ENCODE results near the gene CLCN6.

CLCN6 gene

GRCh38 chr1:11770011-11770410, 36.0 kb upstream of the CLCN6 start:
- H3K4me3 ChIP-seq (ENCODE audit: low read length): no peak overlapping the region
- no peak overlapping the region for H3K4me2 ChIP-seq (ENCODE audit: low read depth, low read length)
- no peaks in the 10 kb centered on the region for H3K9me2 ChIP-seq (replicated peaks; ENCODE audit: insufficient read depth, low read length)
- no peaks in the 10 kb centered on the region for H3K9me3 ChIP-seq (replicated peaks; ENCODE audit: insufficient read depth, low read length)
- peaks cover 46% of the 10 kb centered on the region for H3K27me3 ChIP-seq (replicated peaks; ENCODE audit: insufficient read depth, low read length)
- no peak for DNase-seq
- H3F3A ChIP-seq (ENCODE audit: insufficient read depth, low read length): no peaks in the 10 kb centered on the region
- H3K36me3 ChIP-seq (replicated peaks; ENCODE audit: insufficient read depth, low read length): no peaks in the 10 kb centered on the region
- H4K20me1 ChIP-seq (ENCODE audit: insufficient read depth, low read length): no peaks in the 10 kb centered on the region
- no peaks in the 10 kb centered on the region for H3K4me1 ChIP-seq (ENCODE audit: low read length)
- H3K9ac ChIP-seq (ENCODE audit: low read length): no peak overlapping the region
- no peak overlapping the region for H2AFZ ChIP-seq (ENCODE audit: low read length)
- H3K79me2 ChIP-seq (ENCODE audit: low read length): no peaks in the 10 kb centered on the region
- TF ChIP-seq EZH2 (optimal IDR thresholded peaks at IDR 0.05; ENCODE audit: low read depth, low read length): no peak
- no peak for TF ChIP-seq EZH2phosphoT487 (IDR thresholded peaks at IDR 0.05; ENCODE audit: low read length)
- no peak for TF ChIP-seq CTCF (IDR thresholded peaks at IDR 0.05; ENCODE audit: low read length)
- no peak overlapping the region for H3K27ac ChIP-seq (ENCODE audit: low read length)

GRCh38 chr1:11771481-11772043, 34.4 kb upstream of the CLCN6 start:
- no peak overlapping the region for H3K4me2 ChIP-seq (ENCODE audit: low read depth, low read length)
- no peaks in the 10 kb centered on the region for H3K9me3 ChIP-seq (replicated peaks; ENCODE audit: insufficient read depth, low read length)
- no peaks in the 10 kb centered on the region for H3K79me2 ChIP-seq (ENCODE audit: low read length)
- DNase-seq: no peak
- no peaks in the 10 kb centered on the region for H3K36me3 ChIP-seq (replicated peaks; ENCODE audit: insufficient read depth, low read length)
- no peaks in the 10 kb centered on the region for H3K9me2 ChIP-seq (replicated peaks; ENCODE audit: insufficient read depth, low read length)
- H3K4me3 ChIP-seq (ENCODE audit: low read length): no peak overlapping the region
- peaks cover 38% of the 10 kb centered on the region for H3K27me3 ChIP-seq (replicated peaks; ENCODE audit: insufficient read depth, low read length)
- H3K4me1 ChIP-seq (ENCODE audit: low read length): no peaks in the 10 kb centered on the region
- no peak overlapping the region for H3K27ac ChIP-seq (ENCODE audit: low read length)
- H4K20me1 ChIP-seq (ENCODE audit: insufficient read depth, low read length): no peaks in the 10 kb centered on the region
- H2AFZ ChIP-seq (ENCODE audit: low read length): no peak overlapping the region
- no peaks in the 10 kb centered on the region for H3F3A ChIP-seq (ENCODE audit: insufficient read depth, low read length)
- no peak for TF ChIP-seq CTCF (IDR thresholded peaks at IDR 0.05; ENCODE audit: low read length)
- no peak for TF ChIP-seq EZH2 (optimal IDR thresholded peaks at IDR 0.05; ENCODE audit: low read depth, low read length)
- no peak for TF ChIP-seq EZH2phosphoT487 (IDR thresholded peaks at IDR 0.05; ENCODE audit: low read length)
- no peak overlapping the region for H3K9ac ChIP-seq (ENCODE audit: low read length)

GRCh38 chr1:11772458-11772857, 33.5 kb upstream of the CLCN6 start:
- no peaks in the 10 kb centered on the region for H3K9me3 ChIP-seq (replicated peaks; ENCODE audit: insufficient read depth, low read length)

More at GRCh38 chr1:11772458-11772857, 33.5 kb upstream of the CLCN6 start:
- H4K20me1 ChIP-seq (ENCODE audit: insufficient read depth, low read length): no peaks in the 10 kb centered on the region
- H3K4me3 ChIP-seq (ENCODE audit: low read length): no peak overlapping the region
- no peak overlapping the region for H3K9ac ChIP-seq (ENCODE audit: low read length)
- H3K4me1 ChIP-seq (ENCODE audit: low read length): no peaks in the 10 kb centered on the region
- no peak for DNase-seq
- H3K36me3 ChIP-seq (replicated peaks; ENCODE audit: insufficient read depth, low read length): no peaks in the 10 kb centered on the region
- no peak overlapping the region for H2AFZ ChIP-seq (ENCODE audit: low read length)
- no peaks in the 10 kb centered on the region for H3F3A ChIP-seq (ENCODE audit: insufficient read depth, low read length)
- H3K79me2 ChIP-seq (ENCODE audit: low read length): no peaks in the 10 kb centered on the region
- H3K27ac ChIP-seq (ENCODE audit: low read length): no peak overlapping the region
- no peak overlapping the region for H3K4me2 ChIP-seq (ENCODE audit: low read depth, low read length)
- no peak for TF ChIP-seq EZH2phosphoT487 (IDR thresholded peaks at IDR 0.05; ENCODE audit: low read length)
- no peak for TF ChIP-seq CTCF (IDR thresholded peaks at IDR 0.05; ENCODE audit: low read length)
- no peak for TF ChIP-seq EZH2 (optimal IDR thresholded peaks at IDR 0.05; ENCODE audit: low read depth, low read length)
- no peaks in the 10 kb centered on the region for H3K9me2 ChIP-seq (replicated peaks; ENCODE audit: insufficient read depth, low read length)
- H3K27me3 ChIP-seq (replicated peaks; ENCODE audit: insufficient read depth, low read length): peaks cover 29% of the 10 kb centered on the region

Measured in MM.1S (cell line).